ENCODE data around the gene AKAP8.
"Not testable (repeated sequence)": the region's sequence is repeated elsewhere in the genome, so short reads cannot be mapped to it uniquely, and the experiment has no call there.

Gene AKAP8

DNA sequence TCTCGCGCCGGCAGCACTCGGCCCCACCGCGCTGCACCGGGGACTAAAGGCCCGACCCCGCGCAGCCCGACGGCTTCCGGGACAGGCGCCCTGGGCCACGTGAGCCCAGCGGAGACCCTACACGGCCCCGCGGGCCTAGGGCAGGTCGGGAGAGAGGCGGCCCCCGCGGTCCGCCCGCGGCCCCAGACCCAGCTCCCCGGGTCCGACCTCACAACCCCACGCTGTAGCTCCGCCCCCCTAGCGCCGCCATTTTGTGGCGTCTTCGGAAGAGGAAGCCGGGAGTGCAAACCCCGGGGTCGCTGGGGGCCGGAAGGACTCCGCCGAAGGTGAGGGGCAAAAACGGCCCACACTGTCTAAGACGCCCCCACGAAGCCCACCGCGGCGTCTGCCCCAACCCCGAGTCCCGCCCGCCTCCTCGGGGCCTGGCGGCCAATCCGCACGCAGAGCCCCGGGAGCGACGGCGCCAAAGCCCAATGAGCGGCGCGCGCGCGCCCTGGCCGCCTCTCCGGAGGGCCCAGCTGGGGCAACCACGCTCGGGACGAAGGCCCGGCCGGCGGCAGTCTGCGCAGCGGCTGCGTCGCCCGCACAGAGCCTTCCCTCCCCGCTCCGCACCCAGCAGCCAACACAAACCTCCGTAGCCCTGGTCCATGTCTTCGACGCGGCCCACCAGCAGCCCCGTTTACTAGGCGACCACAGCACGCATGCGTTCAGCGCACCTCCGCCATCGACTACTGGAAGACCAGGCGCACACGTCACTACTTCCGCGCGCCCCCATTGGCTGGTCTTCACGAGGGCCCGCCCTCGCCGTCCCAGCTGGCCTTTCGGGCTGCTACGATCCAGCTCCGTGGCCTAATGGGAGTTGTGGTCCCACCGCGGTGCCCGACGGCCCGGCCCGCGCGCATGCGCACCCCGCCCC lies at the start of gene AKAP8:
AKAP8 (minus strand) TSS at position 705 of the 916 bp plus-strand sequence; CDS start at position 649, 56 bp downstream.
- DNase-seq, result peak; percentile 98

DNA sequence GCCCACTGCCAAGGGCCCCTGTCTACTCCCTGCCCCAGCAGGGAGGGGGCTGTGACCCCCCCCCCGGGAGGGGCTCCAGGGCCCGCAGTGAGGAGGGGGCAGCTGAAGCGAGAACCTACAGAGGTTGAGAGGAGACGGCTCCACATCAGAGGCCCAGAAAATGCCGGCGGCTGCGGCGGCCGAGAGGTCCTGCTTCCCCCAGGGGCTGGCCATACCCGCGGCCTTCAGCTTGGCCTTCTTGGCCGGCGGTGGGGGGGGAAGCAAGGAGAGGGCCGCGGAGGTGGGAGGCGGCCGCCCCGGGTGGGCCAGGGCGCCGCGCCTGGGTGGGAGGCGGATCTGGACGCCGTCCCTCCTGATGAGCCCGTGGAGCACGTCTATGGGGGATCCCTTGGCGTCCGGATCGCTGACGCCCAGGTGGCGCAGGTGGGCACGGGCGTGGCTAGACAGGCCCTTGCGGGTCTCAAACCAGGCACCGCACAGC lies 48.4 kb upstream of the AKAP8 start:
- no peak for DNase-seq

DNA sequence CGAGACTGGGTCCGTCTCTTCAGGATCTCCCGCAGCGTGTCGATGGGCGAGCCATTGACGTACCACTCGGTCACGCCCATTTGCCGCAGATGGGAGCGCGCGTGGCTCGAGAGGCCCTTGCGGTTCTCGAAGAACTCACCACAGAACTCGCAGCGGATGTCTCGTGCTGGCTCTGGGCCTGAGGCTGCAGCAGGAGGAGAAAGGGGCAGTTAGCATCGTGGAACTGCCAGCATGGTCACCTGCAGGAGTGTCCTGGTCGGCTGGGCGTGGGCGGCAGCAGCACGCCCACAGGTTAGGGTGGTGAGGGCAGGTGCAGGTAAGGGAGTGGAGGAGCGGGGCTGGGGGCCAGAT lies 47.7 kb upstream of the AKAP8 start:
- DNase-seq, result no peak

GRCh38 chr19:15426485-15427349 lies 47.1 kb upstream of the AKAP8 start:
- DNase-seq, result no peak

- no peak for DNase-seq
These were observed 45.8 kb upstream of the AKAP8 start for GRCh38 chr19:15425321-15425950.

DNA sequence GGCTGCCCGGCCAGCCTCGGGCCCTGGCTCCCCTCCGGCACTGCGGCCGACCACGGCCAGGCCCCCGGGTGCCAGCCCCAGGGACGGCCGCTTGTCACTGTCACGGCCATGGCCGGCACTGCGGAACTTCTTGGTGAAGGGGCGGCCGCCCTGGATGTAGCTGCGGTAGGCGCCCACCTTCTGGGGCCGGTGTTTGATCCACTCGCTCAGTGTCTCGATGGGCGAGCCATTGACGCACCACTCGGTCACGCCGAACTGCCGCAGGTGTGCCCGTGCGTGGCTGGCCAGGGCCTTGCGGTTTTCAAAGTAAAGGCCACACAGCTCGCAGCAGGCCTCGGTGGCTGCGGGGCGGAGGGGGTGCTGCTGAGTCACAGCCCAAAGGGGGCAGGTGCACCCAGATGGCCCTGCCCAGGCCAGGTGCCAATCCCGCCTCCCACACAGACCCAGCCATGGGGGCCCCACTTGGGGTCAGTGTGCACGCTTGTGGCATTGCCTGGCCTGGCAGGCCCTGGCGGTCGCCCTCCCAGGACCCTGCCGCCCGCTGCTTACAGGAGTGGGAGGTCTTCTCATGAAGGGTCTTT lies 45.2 kb upstream of the AKAP8 start:
- no peak for DNase-seq

- no peak for DNase-seq
These were observed 44.5 kb upstream of the AKAP8 start for GRCh38 chr19:15424121-15424520.

- DNase-seq, result no peak
These were observed 43.5 kb upstream of the AKAP8 start for GRCh38 chr19:15423130-15423529.

DNA sequence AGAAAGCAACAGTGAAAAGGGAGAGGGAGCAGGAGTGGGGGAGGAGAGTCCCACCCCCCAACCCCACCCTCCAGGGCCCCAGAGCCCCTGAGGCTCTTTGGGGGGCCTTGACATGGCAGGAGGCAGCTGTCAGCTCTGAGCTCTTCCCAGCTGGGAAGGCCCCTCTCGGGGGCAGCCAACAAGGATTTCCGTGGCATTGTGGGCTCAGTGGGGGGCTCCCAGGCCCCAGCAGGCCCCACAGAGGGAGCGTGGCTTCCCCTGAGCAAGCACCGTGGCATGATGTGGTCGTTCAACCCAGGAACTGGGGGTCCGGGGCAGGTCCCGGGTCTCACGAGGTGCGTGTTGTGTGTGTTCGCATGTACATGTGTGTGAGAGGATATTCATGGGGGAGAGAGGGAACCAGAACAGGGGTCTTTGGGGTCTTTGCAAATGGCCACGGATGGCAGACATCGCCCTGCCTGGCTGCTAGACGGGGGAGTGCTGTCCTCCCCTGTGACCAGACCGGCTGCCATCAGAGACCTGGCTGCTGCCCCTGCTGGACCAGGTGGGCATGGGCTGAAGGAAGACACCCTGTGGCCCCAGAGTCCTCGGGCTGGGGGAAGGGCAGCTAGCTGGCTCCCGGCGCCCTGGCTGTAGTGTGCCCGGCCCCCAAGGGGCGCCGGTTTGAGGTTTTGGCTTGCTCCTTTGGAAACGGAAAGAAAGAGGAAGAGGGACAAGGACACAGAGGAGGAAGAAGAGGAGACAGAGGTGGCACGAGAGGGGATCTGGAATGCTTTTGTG lies 42.9 kb upstream of the AKAP8 start:
- no peak for DNase-seq

DNA sequence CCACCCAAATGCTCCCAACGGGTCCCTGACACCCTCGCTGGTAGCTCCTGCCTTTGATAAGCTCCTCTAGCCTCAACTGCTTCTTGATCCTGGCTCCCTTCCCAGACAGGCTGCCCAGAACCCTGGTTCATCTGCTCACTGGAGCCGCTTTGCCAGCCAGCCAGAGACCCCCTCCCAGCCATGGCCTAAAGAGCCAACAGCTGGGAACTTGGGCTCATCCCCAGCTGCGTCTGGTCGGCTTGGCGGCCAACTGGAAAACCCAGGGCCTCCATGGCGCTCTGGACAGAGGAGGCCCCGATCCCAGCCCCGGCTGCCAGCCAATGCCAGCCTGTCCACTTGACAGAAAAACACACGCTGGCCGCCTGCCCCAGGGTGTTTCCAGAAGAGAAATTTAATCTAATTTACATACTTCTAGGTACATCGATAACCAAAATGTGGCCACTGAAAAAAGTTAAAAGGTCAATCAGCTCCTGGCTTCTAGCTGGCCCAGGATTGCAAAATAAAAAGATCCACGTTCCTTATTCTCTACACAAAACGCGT lies 42.2 kb upstream of the AKAP8 start:
- DNase-seq, result no peak

DNA sequence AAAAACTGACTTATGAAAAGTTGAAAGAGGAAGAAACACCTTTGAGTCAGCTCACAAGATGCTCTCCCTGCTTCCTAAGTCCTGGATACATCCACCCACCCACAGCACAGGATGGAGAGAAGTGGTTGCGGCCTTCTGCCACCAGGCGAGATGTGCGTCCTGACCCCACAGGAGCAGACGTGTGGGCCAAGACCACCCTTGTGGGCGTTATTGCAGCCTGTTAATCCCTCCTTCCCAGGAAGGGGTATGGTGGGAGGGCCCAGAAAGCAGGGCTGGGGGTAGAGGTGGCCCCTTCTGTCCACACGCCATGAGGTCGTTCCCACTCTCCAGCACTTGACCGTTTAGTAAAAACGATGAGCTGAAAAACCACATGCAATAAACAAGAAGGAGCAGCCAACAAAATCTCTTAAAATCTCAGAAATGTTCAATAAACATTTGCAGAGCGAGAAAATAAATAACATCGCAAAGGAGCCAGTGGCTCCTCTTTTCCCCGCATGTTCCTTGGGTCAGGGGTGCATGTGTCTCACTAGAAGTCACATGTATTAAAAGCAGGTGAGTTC lies 41.6 kb upstream of the AKAP8 start:
- DNase-seq, result no peak

- DNase-seq, result no peak
These were observed 39.9 kb upstream of the AKAP8 start for GRCh38 chr19:15419413-15420025.

DNA sequence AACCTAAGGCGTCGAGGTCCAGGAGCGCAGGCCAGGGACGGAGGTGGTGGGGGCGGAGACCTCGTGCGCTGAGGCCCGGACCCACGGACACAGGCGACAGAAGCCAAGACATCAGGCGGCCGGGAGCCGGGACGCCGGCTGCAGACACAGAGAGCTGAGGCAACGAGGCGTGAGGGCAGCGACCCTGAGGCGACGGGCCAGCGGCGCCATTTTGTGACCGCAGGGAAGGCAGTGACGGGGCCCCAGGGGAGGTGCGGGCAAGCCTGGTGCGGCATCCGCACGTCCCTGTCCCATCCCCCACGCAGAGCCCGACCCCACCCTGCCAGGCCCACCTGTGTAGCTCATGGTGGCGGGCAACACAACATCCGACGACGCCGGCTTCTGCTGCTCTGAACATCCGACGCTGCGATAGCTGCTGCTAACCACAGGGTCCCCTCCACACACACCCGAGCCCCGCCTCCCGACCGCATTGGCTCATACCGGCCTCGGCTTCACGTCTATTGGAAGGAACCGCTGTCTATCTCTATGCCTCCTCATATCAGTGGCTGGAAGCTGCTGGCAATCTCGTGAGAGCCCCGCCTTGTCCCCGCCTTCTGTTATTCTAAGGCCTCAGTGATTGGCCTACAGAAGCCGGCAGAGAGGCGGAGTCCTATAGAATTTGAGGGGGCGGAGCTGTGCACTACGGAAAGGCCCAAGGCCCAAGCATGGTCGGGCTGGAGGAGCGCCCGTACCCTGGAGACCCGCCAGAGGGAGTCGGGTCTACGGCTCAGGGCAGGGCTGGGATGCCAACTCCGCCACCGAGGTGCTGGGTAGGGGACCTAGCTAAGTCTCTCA lies 39.2 kb upstream of the AKAP8 start, which contains the start of gene AKAP8L:
AKAP8L (minus strand) TSS at position 410 of the 834 bp plus-strand sequence; CDS start at position 345, 65 bp downstream.
- peak; percentile 99 for DNase-seq

GRCh38 chr19:15418231-15418578 lies 38.6 kb upstream of the AKAP8 start:
- no peak for DNase-seq

DNA sequence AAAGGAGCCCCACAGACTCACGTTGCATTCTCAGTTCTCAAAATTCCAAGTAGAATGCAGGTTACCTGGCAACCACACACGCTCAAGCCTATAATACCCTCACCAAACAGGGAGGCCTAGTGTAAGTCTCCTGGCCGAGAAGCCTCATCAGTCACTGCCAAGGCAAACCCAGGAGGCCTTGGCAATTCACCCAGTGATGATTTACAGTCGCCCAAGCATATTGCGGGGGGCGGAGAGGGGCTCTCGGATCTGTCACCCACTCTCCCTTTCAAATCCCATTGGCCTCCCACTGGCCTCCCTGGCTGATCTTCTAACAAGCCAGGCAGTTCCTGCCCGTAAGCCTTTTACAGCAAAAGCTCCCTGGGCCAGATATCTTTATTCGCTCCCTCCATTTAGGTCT lies 38.1 kb upstream of the AKAP8 start:
- DNase-seq, result no peak

DNA sequence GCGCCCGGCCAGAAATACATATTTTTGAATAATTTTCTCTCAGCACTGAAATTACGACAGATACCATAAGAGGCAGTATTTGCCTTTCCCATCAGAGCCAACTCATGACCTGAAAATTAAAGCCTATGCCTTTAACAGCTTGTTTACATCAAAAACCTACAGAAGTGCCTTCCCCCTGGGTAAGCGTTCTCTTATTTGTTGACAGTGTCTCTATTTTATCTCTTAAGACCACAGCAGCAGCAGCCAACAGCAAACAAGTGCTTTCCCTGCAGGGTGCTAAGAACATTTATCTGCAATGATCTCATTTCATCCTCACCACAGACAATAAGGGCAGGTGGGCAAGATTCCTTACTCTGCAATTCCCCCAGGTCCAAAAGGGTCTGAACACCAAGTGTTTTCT lies 33.2 kb upstream of the AKAP8 start:
- no peak for DNase-seq

- DNase-seq, result not testable (repeated sequence)
These were observed 31.8 kb upstream of the AKAP8 start for GRCh38 chr19:15411351-15411750.

- no peak for DNase-seq
These were observed 25.2 kb upstream of the AKAP8 start for GRCh38 chr19:15404780-15405211.

- DNase-seq, result no peak
These were observed 24.7 kb upstream of the AKAP8 start for GRCh38 chr19:15404097-15404779.
